Neural cell (in vitro differentiated cells): ENCODE measurements around the gene ARRDC2. TPM values are rescaled to one million over a fixed set of nuclear protein-coding genes. Genes with fewer than 3 reads are reported as not detected.

Experiments used
- H2AFZ ChIP-seq: fragments of 200-600, 300-800 bp; sonication (generic), shearing (Covaris generic); 2 replicates; pipeline ENCODE4 v1.6.0; 2014; ENCODE audit warnings: low read depth, mild to moderate bottlenecking, antibody characterized with exemption, low read length, moderate library complexity
- H3F3A ChIP-seq: fragments of 200-600 bp; shearing (Covaris generic); 2 replicates; pipeline ENCODE4 v1.6.1; 2016; ENCODE audit warnings: mild to moderate bottlenecking, moderate library complexity, mixed read lengths, antibody characterized with exemption, low read length; ENCODE audit not compliant: insufficient read depth, poor library complexity, severe bottlenecking
- H3K27ac ChIP-seq: fragments of 200-600, 300-800 bp; sonication (generic), shearing (Covaris generic); 2 replicates; pipeline ENCODE4 v1.5.1; 2014; ENCODE audit warnings: mild to moderate bottlenecking, low read length, moderate library complexity
- H3K27me3 ChIP-seq: fragments of 300-800, 200-600 bp; sonication (generic), shearing (Covaris generic); 2 replicates; pipeline ENCODE4 v1.6.0; 2014; ENCODE audit warnings: mild to moderate bottlenecking, low read depth, low read length, moderate library complexity; ENCODE audit not compliant: insufficient read depth
- H3K36me3 ChIP-seq: fragments of 300-800, 200-600 bp; sonication (generic), shearing (Covaris generic); 2 replicates; pipeline ENCODE4 v1.5.1; 2014; ENCODE audit warnings: mild to moderate bottlenecking, antibody characterized with exemption, low read length, moderate library complexity; ENCODE audit not compliant: insufficient read depth
- H3K4me2 ChIP-seq: fragments of 300-800, 200-600 bp; sonication (generic), shearing (Covaris generic); 2 replicates; pipeline ENCODE4 v1.6.0; 2014; ENCODE audit warnings: mild to moderate bottlenecking, low read length
- H3K4me3 ChIP-seq: fragments of 300-800, 200-600 bp; sonication (generic), shearing (Covaris generic); 2 replicates; pipeline ENCODE4 v1.5.1; 2014; ENCODE audit warnings: mild to moderate bottlenecking, low read length, moderate library complexity
- H3K79me2 ChIP-seq: fragments of 200-600 bp; shearing (Covaris generic); replicated peaks from 2 replicates; pipeline ENCODE4 v1.6.0; 2014; ENCODE audit warnings: mild to moderate bottlenecking, low read length, moderate library complexity; ENCODE audit not compliant: insufficient read depth
- H3K9ac ChIP-seq: fragments of 300-800, 200-600 bp; sonication (generic), shearing (Covaris generic); 2 replicates; pipeline ENCODE4 v1.6.1; 2016; ENCODE audit warnings: mild to moderate bottlenecking, low read length, mixed read lengths
- H3K9me2 ChIP-seq: fragments of 200-600 bp; shearing (Covaris generic); 2 replicates; pipeline ENCODE4 v1.6.1; 2016; ENCODE audit warnings: mild to moderate bottlenecking, low read length, mixed read lengths; ENCODE audit not compliant: insufficient read depth
- H3K9me3 ChIP-seq: fragments of 200-600, 300-800 bp; sonication (generic), shearing (Covaris generic); 2 replicates; pipeline ENCODE4 v1.6.1; 2016; ENCODE audit warnings: mild to moderate bottlenecking, mixed run types, low read length, moderate library complexity, mixed read lengths
- H4K20me1 ChIP-seq: fragments of 200-600 bp; shearing (Covaris generic); 2 replicates; pipeline ENCODE4 v1.6.1; 2016; ENCODE audit warnings: mild to moderate bottlenecking, mixed run types; ENCODE audit not compliant: insufficient read depth
- EP300 ChIP-seq: fragments of 450-650 bp; conservative IDR thresholded peaks from 2 replicates; pipeline ENCODE4 v1.6.1; 2014; ENCODE audit warnings: antibody characterized with exemption, mild to moderate bottlenecking, moderate library complexity; ENCODE audit not compliant: poor library complexity, severe bottlenecking
- EZH2 ChIP-seq: fragments of 200-600, 300-800 bp; shearing (Covaris generic), sonication (generic); IDR thresholded peaks from 2 replicates; pipeline ENCODE4 v1.6.1; 2014; ENCODE audit warnings: antibody characterized with exemption, low read length, borderline replicate concordance, mild to moderate bottlenecking; ENCODE audit not compliant: insufficient read depth, poor library complexity, severe bottlenecking
- MXI1 ChIP-seq: fragments of 450-650 bp; conservative IDR thresholded peaks from 2 replicates; pipeline ENCODE4 v1.6.1; 2014; ENCODE audit warnings: antibody characterized with exemption, mild to moderate bottlenecking; ENCODE audit not compliant: poor library complexity, severe bottlenecking
- POLR2AphosphoS5 ChIP-seq: IDR thresholded peaks from 2 replicates; pipeline ENCODE4 v1.6.1; 2012
- RAD21 ChIP-seq: fragments of 450-650 bp; conservative IDR thresholded peaks from 2 replicates; pipeline ENCODE4 v1.6.1; 2014; ENCODE audit warnings: antibody characterized with exemption, mild to moderate bottlenecking, moderate library complexity
- SMC3 ChIP-seq: fragments of 450-650 bp; conservative IDR thresholded peaks from 2 replicates; pipeline ENCODE4 v1.6.1; 2014; ENCODE audit warnings: antibody characterized with exemption, mild to moderate bottlenecking, moderate library complexity; ENCODE audit not compliant: poor library complexity
- TAF1 ChIP-seq: IDR thresholded peaks from 2 replicates; pipeline ENCODE4 v1.6.1; 2012; ENCODE audit warnings: low read depth
- polyA plus RNA-seq: library from polyadenylated mRNA; depleted of rRNA; stranded (reverse); fragments of >200 nt; gene quantifications from 2 replicates; pipeline ENCODE4 v1.2.3, GENCODE V29; 2014
- TF ChIP-seq, protein P1 (sequence below): fragments of 450-650 bp; IDR thresholded peaks from 2 replicates; pipeline ENCODE4 v1.5.1; 2014; ENCODE audit warnings: antibody characterized with exemption, mild to moderate bottlenecking, moderate library complexity; ENCODE audit not compliant: poor library complexity, severe bottlenecking
- TF ChIP-seq, protein P2 (sequence below): IDR thresholded peaks from 2 replicates; pipeline ENCODE4 v1.6.1; 2012; ENCODE audit warnings: borderline replicate concordance

ARRDC2 gene
- polyA plus RNA-seq, 1 donor from 2014 or later: 3.6 TPM

- no peak overlapping the region for H3K9ac ChIP-seq
- no peaks in the 10 kb centered on the region for H3F3A ChIP-seq
- no peaks in the 10 kb centered on the region for H3K9me2 ChIP-seq
- H3K9me3 ChIP-seq: no peaks in the 10 kb centered on the region
- H3K79me2 ChIP-seq: no peaks in the 10 kb centered on the region
- no peaks in the 10 kb centered on the region for H3K27me3 ChIP-seq
- H3K4me3 ChIP-seq: peak overlapping the region; percentile 11
- TF ChIP-seq, protein P1, sequence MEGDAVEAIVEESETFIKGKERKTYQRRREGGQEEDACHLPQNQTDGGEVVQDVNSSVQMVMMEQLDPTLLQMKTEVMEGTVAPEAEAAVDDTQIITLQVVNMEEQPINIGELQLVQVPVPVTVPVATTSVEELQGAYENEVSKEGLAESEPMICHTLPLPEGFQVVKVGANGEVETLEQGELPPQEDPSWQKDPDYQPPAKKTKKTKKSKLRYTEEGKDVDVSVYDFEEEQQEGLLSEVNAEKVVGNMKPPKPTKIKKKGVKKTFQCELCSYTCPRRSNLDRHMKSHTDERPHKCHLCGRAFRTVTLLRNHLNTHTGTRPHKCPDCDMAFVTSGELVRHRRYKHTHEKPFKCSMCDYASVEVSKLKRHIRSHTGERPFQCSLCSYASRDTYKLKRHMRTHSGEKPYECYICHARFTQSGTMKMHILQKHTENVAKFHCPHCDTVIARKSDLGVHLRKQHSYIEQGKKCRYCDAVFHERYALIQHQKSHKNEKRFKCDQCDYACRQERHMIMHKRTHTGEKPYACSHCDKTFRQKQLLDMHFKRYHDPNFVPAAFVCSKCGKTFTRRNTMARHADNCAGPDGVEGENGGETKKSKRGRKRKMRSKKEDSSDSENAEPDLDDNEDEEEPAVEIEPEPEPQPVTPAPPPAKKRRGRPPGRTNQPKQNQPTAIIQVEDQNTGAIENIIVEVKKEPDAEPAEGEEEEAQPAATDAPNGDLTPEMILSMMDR: no peak
- no peak for TF ChIP-seq TAF1
- no peak for TF ChIP-seq RAD21
- no peak for TF ChIP-seq SMC3
- no peak for TF ChIP-seq EZH2
- TF ChIP-seq, protein P2, sequence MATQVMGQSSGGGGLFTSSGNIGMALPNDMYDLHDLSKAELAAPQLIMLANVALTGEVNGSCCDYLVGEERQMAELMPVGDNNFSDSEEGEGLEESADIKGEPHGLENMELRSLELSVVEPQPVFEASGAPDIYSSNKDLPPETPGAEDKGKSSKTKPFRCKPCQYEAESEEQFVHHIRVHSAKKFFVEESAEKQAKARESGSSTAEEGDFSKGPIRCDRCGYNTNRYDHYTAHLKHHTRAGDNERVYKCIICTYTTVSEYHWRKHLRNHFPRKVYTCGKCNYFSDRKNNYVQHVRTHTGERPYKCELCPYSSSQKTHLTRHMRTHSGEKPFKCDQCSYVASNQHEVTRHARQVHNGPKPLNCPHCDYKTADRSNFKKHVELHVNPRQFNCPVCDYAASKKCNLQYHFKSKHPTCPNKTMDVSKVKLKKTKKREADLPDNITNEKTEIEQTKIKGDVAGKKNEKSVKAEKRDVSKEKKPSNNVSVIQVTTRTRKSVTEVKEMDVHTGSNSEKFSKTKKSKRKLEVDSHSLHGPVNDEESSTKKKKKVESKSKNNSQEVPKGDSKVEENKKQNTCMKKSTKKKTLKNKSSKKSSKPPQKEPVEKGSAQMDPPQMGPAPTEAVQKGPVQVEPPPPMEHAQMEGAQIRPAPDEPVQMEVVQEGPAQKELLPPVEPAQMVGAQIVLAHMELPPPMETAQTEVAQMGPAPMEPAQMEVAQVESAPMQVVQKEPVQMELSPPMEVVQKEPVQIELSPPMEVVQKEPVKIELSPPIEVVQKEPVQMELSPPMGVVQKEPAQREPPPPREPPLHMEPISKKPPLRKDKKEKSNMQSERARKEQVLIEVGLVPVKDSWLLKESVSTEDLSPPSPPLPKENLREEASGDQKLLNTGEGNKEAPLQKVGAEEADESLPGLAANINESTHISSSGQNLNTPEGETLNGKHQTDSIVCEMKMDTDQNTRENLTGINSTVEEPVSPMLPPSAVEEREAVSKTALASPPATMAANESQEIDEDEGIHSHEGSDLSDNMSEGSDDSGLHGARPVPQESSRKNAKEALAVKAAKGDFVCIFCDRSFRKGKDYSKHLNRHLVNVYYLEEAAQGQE: no peak
- TF ChIP-seq EP300: no peak
- no peak for TF ChIP-seq MXI1
- TF ChIP-seq POLR2AphosphoS5: no peak
- no peak overlapping the region for H3K27ac ChIP-seq
- H3K36me3 ChIP-seq: no peaks in the 10 kb centered on the region
- H4K20me1 ChIP-seq: no peaks in the 10 kb centered on the region
- no peak overlapping the region for H3K4me2 ChIP-seq
- H2AFZ ChIP-seq: no peak overlapping the region
Observed at GRCh38 chr19:18062028-18062427, 54.1 kb downstream of the ARRDC2 start.

DNA sequence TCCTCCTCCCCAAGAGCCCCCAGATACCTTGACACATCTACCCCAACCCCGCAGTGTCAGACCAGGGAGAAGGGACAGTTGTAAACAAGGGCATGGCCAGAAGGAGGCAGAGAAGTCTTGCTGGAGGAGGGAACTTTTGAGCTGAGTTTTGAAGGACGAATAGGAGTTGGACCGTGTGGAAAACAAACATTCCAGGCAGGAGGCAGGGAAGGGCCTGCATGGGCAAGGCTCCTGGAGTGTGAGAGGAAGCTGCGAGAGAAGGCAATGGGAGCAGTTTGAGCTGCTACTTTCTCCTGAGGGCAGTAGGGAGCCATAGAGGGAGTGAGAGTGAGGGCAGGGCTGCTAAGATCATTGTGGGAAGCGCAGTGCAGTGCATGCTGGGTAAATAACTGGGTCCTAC, 55.5 kb downstream of the ARRDC2 start:
- Histone ChIP-seq H2AFZ (no peak overlapping the region), H3K9me3 (no peaks in the 10 kb centered on the region), H3K4me2 (no peak overlapping the region), H3F3A (no peaks in the 10 kb centered on the region), H3K4me3 (no peak overlapping the region), H3K9ac (no peak overlapping the region), H3K27me3 (no peaks in the 10 kb centered on the region), H3K27ac (no peak overlapping the region), H4K20me1 (no peaks in the 10 kb centered on the region), H3K79me2 (no peaks in the 10 kb centered on the region), H3K36me3 (no peaks in the 10 kb centered on the region), H3K9me2 (no peaks in the 10 kb centered on the region)
- TF ChIP-seq RAD21 (no peak), TAF1 (no peak), EP300 (no peak), MXI1 (no peak), SMC3 (no peak), EZH2 (no peak), POLR2AphosphoS5 (no peak)
- TF ChIP-seq, protein P1: no peak
- TF ChIP-seq, protein P2: no peak
